HG03097 (cell line): Measurements from ENCODE around the gene SLC6A17.
A peak's percentile ranks its signal among the peaks of the same experiment; 100 is the strongest.

Experiments
- ATAC-seq: cut with Tn5 transposase; IDR thresholded peaks from one replicate; pipeline ENCODE4 v1.9.1; 2021; ENCODE audit not compliant: unreplicated experiment, low FRiP score

Gene SLC6A17

DNA sequence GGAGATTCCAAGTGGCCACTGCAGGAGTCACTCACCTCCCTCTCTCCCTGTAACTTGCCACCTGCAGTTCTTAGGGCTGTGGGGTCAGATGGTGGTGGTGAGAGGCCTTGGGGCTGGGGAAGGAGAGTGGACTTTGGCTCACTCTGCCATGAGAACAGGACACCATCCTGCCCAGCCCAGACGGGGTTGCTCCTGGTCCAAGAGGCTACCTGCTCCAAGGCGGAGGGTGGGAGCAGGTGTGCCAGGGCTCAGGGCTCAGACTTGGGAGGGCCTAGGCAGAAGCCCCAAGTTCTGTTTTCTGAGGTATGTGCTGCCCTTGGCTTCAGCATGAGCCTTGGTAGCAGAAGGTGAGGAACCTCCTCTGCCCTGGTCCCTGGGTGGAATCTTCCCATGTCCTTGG lies 48.5 kb downstream of the SLC6A17 start:
- no peak for ATAC-seq

DNA sequence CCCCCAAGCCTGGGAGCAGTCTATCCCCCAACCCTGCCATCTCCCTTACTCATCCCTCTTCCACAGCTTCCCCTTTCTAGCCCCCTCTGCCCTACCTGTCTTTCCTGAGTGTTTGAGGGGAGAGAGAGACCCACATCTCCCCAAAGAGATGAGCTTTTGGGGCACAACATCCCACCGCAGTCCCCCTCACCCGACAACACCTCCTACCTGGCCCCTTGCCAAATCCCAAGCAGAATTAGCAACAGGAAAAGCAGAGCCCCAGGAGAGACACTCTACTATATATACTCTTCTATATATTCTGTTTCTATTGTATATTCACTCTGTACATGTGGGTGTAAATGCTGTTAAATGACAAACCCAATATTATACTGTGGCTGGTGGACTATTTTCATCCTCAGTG lies 49.9 kb downstream of the SLC6A17 start:
- no peak for ATAC-seq

DNA sequence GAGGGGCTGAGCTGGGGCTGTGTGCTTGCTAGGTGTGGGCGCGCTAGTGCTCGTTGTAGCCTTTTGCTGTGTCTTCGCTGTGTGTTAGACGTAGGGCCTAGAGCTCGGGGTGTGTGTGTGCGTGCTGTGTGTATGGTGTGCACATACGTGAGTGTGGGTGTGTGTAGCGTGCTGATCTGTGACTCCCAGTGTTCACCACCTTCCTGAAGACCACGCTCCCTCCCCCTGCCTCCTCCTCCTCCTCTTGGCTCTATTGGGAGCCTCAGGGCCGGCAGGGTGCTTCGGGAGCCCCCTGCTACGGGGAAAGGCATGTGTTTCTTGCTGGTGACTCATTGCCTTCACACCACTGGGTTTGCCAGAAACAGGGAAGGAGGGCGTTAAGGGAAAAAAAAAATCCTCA lies 50.4 kb downstream of the SLC6A17 start:
- ATAC-seq: no peak

DNA sequence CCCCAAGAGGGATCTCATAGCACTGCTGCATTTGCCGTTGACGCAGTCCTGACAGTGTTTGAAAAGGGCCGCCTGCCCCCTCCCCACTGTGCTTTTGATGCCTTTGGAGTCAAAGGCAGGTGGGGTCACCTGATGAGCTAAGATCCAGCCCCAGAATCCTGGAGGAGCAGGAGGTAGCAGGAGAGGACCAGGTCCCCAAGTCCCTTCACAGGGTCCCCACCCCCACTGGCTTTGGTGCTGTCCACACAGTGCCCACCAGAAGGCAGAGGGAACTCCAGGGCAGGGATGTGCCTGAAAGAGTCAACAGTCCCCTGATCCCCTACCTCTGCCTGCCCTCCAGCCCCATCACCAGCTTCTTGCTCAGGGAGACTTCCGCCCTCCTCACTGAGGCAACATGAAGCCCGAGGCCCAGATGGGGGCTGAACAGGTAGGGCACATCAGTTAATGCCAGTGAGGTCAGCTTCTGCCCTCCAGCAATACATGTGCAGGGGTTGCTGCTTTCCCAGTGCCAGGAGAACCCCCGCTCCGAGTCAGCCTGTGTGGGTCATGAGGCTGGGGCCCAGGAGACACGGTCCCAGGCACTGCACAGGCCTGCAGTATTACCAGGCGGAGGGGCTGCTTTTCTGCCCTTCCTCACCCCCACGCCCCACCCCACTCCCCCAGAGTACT lies 51.0 kb downstream of the SLC6A17 start:
- no peak for ATAC-seq

DNA sequence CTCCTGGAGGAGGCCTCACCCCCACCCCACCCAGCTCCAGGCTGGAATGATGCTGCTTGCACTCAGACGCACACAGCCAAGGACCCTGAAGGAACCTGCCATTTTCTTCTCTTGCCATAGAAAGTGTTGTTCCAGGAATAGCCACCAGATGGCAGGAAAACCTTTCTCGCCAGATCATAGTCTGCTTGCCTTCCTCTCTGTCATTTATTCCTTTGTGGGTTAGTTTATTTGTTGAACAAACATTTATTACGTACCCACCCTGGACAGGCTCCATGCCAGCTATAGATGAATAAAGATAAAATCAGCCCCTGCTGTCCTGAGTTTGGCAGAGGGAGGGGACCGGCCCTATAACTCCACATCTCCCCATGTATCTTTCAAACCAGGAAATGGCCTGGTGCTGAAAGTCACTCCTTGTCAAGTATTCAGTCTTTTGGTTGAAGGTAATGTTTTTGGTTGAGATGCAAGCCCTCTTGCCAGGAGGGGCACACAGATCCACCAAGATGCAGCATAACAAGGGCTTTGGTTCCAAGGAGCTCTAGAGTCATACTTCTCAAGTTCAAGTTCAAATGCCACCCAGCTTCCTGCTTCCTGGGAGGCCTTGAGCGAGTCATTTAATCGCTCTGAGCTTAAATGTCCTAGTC lies 52.8 kb downstream of the SLC6A17 start:
- no peak for ATAC-seq

DNA sequence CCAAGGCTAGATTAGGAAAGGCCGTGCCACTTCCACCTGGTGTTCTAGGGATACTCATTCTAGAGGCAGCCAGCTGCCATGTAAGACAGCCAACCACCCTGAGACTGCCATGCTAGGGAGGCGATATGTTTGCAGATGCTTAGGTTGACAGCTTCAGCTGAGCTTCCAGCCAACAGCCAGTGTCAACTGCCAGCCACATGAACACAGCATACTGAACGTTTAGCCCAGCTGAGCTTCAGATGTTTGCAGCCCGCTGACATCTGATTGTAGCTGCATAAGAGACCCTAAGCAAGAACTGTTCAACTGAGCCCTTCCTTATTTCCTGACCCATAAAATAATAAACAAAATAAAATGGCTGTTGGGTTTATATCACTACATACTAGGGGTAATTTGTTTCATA lies 54.9 kb downstream of the SLC6A17 start:
- ATAC-seq: no peak

DNA sequence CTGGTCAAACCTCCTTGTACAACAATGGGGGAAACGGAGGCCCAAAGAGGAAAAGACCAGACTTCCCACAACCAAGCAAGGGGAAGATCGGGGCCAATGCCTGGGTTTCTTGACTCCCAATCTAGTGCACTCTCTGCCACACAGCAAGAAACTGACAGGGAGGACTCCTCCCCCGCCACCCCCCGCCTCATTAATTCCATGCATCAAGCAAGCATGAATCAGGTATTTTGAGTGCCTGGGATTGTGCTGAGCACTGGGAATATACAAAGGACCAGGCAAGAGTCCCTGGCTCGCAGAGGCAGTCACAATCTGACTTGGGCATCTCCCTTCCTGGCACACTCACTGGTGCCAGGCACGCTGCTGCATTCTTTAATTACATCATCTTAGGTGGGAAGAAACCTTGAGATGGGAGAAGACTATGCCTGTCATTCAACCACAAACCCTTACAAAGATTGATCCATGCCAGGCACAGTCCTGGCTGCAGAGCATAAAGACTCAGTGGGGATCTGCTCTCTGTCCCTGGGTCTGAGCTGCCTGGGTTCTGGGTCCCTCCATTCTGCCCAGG lies 55.4 kb downstream of the SLC6A17 start:
- no peak for ATAC-seq

DNA sequence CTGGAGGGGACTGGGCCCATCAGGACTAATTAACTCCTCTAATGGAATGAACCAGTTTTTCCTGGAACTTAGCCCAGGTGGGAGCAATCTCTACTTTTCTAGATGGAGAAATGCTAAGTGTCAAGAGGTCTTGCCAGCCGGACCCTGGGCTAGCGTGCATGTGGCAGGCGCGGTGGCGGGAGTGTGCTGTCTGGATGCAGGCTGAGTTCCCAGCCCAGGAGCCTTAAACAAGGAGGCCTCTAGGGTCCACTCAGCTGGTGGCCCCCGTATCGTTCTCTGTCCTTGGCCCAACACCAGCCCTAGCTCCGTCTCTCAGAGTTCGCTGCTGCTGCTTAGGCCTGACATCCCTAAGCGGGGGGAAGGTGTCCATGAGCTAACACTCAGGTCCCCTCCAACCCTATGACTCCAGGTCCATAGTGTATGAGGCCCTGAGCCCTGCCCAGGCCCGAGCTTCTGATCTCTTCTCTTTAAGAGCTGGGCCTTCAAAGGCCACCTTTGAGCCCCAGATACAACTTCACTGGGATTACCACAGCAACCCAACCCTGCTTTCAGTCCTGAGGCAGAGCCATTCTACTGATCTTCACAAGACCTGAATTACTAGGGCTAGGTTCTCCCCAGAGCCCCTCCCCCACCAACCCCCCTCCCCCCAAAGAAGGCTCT lies 56.1 kb downstream of the SLC6A17 start:
- no peak for ATAC-seq

DNA sequence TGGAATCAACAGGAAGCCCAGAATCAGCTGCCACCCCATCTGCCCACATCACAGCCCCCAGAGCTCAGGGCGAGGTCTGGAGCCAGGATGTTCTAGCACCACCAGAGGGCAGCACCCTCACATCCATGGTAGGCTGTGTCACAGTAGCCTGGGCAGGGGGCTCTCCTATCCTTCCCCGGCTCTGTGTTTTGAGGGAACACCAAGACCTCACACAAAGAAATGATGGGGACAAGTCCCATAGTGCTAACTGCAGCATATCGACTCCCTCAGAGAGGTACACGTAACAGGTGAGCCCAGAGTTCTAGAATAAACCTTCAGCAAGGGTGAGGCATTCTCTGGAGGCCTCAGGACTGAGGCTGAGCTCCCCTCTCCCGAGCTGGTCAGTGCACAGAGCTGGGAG lies 57.5 kb downstream of the SLC6A17 start:
- ATAC-seq: no peak

DNA sequence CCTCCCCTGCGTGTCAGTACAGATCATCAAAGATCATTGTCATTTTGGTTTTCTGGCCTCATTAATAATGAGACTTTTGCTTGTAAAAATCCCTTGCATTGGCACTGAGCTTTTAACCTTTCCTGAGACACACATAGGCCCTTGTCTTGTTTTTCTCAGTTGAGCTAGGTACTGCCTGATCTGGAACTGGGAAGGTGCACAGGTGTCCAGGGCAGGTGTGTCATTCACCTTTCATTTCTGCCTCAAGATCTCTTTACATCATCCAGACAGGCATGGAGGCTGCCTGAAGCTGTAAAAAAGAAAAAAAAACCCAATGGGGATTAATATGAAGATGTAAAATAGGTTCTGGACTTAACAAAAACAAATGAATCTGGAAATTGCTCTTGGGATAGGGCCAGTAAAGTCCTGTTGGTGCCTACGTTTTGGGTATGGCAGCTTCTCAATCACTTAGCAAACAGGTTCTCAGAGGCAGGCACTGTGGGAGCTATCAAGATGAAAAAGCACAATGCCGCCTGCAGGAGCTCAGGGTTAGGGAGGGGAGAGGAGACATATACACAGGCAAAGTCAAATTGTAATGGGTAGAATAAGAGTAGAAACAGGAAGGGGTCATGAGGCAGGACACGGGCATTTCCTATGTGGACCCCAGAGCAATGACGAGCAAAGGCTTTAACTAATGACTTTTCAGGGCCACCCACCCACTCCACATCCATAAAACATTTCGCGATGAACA lies 58.8 kb downstream of the SLC6A17 start:
- no peak for ATAC-seq

DNA sequence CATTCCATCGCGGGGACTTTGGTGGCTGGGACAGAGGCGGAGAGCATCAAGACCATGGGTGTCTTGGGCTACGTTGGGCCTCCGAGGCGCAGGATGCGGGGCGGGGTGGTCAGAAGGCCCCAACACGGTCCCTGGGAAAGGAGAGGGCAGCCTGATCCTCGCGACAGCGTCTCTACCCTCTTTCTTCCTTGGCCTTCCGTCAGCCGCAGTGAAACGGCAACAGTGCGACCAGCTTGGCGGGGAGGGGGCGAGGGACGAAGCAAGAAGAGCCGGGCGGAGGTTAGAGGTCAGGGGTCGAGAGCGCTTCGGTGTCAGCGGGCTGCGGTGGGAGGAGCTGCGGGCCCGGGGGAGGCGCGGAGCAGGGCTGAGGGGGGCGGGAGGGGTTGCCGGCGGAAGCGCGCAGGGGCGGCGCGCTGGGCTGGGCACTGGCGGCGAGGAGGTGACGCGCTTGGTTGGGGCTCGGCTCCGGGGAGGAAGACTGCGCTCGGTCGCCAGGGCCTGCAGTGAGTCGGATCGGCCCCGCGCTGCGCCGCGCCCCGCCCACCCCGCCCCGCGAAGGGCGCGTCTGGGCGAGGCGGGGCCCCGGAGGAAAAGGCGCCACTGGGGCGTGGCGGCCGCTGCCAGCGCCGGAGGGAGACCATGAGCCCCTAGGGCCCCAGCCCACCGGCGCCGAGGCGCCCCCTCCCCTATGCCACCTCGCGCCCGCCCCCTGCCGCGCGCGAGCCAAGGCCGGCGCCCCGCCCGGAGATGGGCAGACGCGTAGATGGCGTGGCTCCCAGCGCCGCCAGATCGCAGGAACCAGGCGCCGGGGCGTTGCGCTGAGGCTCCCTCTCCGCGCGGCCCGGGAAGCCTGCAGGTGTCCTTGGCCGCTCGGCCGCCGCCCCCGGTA lies 59.7 kb downstream of the SLC6A17 start, which contains the start of gene KCNC4:
KCNC4 (plus strand) TSS at position 600 of the 889 bp plus-strand sequence. CDS start 1,186 bp downstream, outside the sequence.
- peak; percentile 77 for ATAC-seq

DNA sequence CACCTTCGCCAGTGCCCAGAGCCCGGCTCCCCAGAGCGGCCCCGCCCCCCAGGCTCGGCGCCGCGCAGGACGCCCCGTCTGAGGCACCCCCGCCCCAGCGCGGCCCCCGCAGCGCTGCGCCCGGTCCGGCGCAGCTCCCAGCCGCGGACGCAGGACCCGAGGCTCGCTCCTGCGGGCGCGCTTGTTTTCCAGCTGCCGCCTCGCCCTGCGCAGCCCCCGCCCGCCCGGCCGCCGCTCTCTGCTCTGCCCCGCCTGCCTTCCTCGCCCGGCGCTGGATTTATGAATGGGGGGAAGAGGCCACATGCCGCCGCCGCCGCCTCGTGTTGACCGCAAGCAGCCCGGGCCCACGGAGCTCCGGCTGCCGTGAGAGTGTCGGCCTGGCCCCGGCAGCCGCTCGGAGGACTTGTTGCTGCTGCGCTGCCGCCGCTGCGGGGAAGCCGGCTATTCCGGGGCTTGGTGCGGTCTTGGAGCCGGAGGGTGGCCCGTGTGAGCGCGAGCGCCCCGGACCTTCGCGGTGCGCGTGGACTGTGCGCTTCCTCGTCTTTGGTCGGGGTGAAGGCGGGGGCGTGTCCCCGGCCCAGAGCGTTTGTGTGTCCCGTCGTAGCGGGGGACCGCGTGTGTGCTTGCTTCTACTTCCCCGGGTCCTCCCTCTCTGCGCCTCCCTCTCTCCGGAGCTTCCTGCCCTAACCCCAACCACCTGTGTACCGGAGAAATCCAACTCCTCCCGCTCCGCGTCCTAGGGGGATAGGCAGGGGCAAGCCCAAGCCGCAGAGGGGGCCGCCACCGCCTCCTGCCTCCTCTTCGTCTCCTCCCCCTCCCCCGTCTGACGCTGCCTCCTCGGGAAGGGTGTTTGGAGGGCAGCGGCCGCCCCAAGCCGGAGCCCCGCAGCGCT lies 60.6 kb downstream of the SLC6A17 start:
- no peak for ATAC-seq

DNA sequence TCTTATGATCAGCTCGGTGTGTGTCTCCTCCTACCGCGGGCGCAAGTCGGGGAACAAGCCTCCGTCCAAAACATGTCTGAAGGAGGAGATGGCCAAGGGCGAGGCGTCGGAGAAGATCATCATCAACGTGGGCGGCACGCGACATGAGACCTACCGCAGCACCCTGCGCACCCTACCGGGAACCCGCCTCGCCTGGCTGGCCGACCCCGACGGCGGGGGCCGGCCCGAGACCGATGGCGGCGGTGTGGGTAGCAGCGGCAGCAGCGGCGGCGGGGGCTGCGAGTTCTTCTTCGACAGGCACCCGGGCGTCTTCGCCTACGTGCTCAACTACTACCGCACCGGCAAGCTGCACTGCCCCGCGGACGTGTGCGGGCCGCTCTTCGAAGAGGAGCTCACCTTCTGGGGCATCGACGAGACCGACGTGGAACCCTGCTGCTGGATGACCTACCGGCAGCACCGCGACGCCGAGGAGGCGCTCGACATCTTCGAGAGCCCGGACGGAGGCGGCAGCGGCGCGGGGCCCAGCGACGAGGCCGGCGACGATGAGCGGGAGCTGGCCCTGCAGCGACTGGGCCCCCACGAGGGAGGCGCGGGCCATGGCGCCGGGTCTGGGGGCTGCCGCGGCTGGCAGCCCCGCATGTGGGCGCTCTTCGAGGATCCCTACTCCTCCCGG lies 61.3 kb downstream of the SLC6A17 start:
- ATAC-seq: no peak

DNA sequence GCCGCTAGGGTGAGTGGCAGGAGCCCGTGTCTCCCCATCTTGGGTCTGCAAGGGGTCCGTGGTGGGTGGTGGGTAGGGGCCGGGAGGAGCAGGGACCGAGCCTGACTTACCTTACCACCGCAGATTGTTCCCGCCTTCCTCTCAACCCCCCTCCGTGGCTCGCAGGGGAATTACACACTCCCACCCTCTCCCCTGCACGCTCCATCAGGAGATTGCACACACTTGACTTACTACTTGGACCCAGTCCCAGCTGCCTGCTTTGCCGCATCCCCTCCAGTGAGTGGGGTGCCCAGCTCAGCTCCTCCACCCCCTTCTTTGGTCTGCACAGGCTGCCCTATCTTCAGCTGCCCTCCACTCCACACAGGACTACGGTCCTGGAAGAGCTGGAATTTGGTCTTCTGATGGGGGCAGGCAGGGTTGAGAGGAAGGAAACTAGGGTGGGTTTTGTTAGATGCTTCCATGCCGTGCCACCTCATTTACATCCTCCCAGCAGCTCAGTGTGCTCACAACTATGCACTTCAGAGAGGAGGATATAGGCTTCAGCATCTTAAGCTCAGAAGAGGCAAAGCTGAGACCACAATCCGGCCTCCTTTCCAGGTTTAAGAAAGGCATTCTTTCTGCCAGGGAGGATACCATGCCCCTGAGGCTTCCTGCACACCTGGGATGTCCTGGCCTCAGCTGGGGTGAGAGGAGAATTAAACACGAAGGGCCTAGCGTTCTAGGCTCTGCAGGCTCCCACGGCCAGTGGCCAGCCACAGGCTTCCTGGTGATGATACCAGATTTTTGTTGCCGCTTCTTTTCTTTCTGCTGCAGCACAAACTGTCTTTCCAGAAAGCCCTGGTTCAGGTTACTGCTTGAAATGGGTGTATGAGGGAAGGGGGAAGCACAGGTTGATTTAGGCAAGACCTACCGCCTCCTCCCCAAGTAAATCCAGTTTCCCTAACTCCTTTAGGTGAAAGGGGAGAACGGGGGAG lies 62.2 kb downstream of the SLC6A17 start:
- no peak for ATAC-seq

DNA sequence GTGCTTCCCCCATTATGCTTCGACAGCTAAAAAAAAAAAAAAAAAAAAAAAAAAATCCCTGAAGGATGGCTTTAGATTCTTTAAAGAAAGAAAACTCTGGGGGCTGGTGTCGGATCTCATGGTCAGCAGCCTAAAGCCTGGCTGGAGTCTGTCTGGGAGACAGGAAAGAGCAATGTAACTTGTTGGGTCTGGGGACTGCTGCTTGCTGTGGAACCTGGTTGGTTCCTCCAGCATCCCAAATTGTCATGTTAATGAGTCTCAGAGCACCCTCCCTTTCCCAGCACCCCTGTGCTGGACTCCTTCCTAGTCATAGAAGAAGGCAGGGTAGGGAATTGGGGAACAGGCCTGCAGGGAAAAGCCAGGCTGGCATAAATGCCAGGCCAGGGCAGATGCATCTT lies 62.8 kb downstream of the SLC6A17 start:
- no peak for ATAC-seq

DNA sequence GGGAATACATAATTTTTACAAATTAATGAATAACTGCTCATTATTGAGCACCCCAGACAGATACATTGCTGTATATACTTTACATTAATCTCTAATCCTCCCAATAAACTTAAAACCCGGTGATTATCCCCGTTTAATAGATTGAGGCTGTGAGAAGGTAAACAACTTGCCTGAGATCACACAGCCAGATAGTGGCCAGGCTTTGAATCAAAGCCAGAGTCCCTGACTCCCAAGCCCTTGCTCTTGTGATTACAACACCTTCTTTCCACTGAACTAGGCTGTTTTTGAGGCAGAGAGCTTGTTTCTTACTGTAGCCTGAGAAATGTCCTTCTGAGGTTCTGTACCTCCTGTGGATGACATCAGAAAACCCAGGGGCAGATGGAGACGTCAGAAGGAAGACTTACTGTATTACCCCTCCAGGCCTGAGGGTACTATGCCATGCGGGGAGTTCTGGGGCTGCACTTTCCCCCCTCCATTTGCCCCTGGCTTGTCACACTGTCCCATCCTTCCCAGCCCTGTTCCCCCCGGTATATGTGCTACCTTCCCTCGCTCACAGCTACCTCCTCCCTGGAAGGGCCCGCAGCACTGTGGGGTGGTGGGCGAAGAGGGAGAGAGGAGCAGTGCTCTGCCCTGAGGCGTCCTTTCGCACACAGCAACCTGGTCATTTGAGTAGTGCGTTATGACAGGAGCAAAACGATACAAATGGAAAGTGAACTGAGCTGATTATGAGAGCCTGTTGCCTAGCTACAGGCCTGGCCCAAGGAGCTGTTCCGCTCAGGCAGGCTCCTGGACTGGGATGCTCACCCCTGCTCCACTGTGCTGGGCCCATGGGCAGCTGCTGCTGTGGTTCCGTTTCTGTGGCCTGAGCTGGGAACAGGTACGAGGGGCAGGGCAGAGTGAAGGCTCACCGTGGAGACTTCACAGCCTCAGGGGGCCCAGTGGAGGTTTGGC lies 64.4 kb downstream of the SLC6A17 start:
- no peak for ATAC-seq
